ENCODE data around the gene OVOL2. TPM values are rescaled to one million over a fixed set of nuclear protein-coding genes. Genes with fewer than 3 reads are reported as not detected.

OVOL2 gene
- total RNA-seq, 4 donors from 2014 or later: not detected

- DNase-seq (no peak), ATAC-seq (no peak)
- Histone ChIP-seq H3K9me3 (no peaks in the 10 kb centered on the region), H3K4me3 (no peak overlapping the region), H3K27me3 (peaks cover 5 to 14% (median 6%) of the 10 kb centered on the region in 3 donors), H3K27ac (no peak overlapping the region), H3K4me1 (no peaks in the 10 kb centered on the region), H3K36me3 (no peaks in the 10 kb centered on the region)
- intact Hi-C loops (cut with DNase I; ENCODE audit: low total_unique reads): no loop called here
- in situ Hi-C loops (cut with MboI; ENCODE audit: low sequenced_read_pairs in 4 of 4): loop anchor here in 1 of 4 donors (25.0 kb wide), 1 partner anchor 96 kb away; no protein-coding TSS in a partner anchor
- TF ChIP-seq CTCF (IDR thresholded peaks at IDR 0.05 in 4 of 5, conservative IDR thresholded peaks at IDR 0.05 in 1 of 5) (no peak), POLR2A (IDR thresholded peaks at IDR 0.05) (no peak)
Measured at GRCh38 chr20:18066421-18067333, 9.0 kb upstream of the OVOL2 start.

GRCh38 chr20:18063676-18064075 is 6.0 kb upstream of the OVOL2 start:
- Histone ChIP-seq H3K36me3 (no peaks in the 10 kb centered on the region), H3K4me1 (peaks cover 0 to 6% of the 10 kb centered on the region in 2 donors), H3K27me3 (peaks cover 31 to 39% (median 33%) of the 10 kb centered on the region in 3 donors), H3K9me3 (no peaks in the 10 kb centered on the region), H3K27ac (no peak overlapping the region), H3K4me3 (no peak overlapping the region)
- in situ Hi-C loops (cut with MboI; ENCODE audit: low sequenced_read_pairs in 4 of 4): loop anchor here in 1 of 4 donors (25.0 kb wide), 1 partner anchor 99 kb away; no protein-coding TSS in a partner anchor
- TF ChIP-seq POLR2A (IDR thresholded peaks at IDR 0.05) (no peak), CTCF (IDR thresholded peaks at IDR 0.05 in 4 of 5, conservative IDR thresholded peaks at IDR 0.05 in 1 of 5) (no peak)
- no peak for ATAC-seq
- intact Hi-C loops (cut with DNase I; ENCODE audit: low total_unique reads): no loop called here
- DNase-seq: no peak

- ATAC-seq (no peak), DNase-seq (no peak)
- no peaks in the 10 kb centered on the region for H3K9me3 ChIP-seq
- in situ Hi-C loops (cut with MboI; ENCODE audit: low sequenced_read_pairs in 4 of 4): loop anchor here in 1 of 4 donors (25.0 kb wide), 1 partner anchor 103 kb away; no protein-coding TSS in a partner anchor
- intact Hi-C loops (cut with DNase I; ENCODE audit: low total_unique reads): no loop called here
- H3K27ac ChIP-seq: no peak overlapping the region
- peaks cover 62 to 77% (median 71%) of the 10 kb centered on the region in 3 donors for H3K27me3 ChIP-seq
- H3K4me1 ChIP-seq: peaks cover 0 to 22% of the 10 kb centered on the region in 2 donors
- TF ChIP-seq POLR2A (IDR thresholded peaks at IDR 0.05) (no peak), CTCF (IDR thresholded peaks at IDR 0.05 in 4 of 5, conservative IDR thresholded peaks at IDR 0.05 in 1 of 5) (no peak)
- H3K36me3 ChIP-seq: no peaks in the 10 kb centered on the region
- peak overlapping the region in 1 of 4 donors; percentile 39 for H3K4me3 ChIP-seq
Measured at GRCh38 chr20:18059603-18060002, 1.9 kb upstream of the OVOL2 start.

- Histone ChIP-seq H3K27me3 (peaks cover 62 to 78% (median 77%) of the 10 kb centered on the region in 3 donors), H3K9me3 (no peaks in the 10 kb centered on the region), H3K4me3 (peak overlapping the region in 2 of 4 donors; percentile 19 to 39), H3K4me1 (peaks cover 0 to 22% of the 10 kb centered on the region in 2 donors), H3K27ac (no peak overlapping the region), H3K36me3 (no peaks in the 10 kb centered on the region)
- no peak for ATAC-seq
- TF ChIP-seq CTCF (IDR thresholded peaks at IDR 0.05 in 4 of 5, conservative IDR thresholded peaks at IDR 0.05 in 1 of 5) (no peak), POLR2A (IDR thresholded peaks at IDR 0.05) (no peak)
- intact Hi-C loops (cut with DNase I; ENCODE audit: low total_unique reads) (no loop called here), in situ Hi-C loops (cut with MboI; ENCODE audit: low sequenced_read_pairs in 4 of 4) (loop anchor here in 1 of 4 donors (25.0 kb wide), 1 partner anchor 103 kb away; no protein-coding TSS in a partner anchor)
- DNase-seq: no peak
Measured at GRCh38 chr20:18058661-18059467, 1.1 kb upstream of the OVOL2 start.

Data from gastrocnemius medialis (tissue), 4 donors.